K562 (cell line): ENCODE measurements around the gene MAML3.

ENCODE experiments used
- ARID3B ChIP-seq: fragments of 250-450 bp; sonication (Bioruptor Pico); IDR thresholded peaks from 2 replicates; pipeline ENCODE4 v1.4.0; 2020; ENCODE audit warnings: borderline replicate concordance
- CHCHD3 ChIP-seq: fragments of 250-450 bp; sonication (Bioruptor Pico); IDR thresholded peaks from 2 replicates; pipeline ENCODE4 v2.1.2; 2022; ENCODE audit warnings: mild to moderate bottlenecking
- CHD2 ChIP-seq: IDR thresholded peaks from 2 replicates; pipeline ENCODE4 v1.6.1; 2011; ENCODE audit warnings: low read depth, low read length
- CTCF ChIP-seq, 3 experiments: IDR thresholded peaks in 2 of 3; conservative IDR thresholded peaks in 1 of 3; 2 replicates each; pipeline ENCODE4 v1.5.1; 2011 to 2012; ENCODE audit warnings: low read length in 3 of 3, mild to moderate bottlenecking in 3 of 3, control low read depth in 2 of 3, improper control_type of control experiment in 1 of 3, inconsistent platforms in 1 of 3, low read depth in 1 of 3, mixed read lengths in 1 of 3, moderate library complexity in 1 of 3; ENCODE audit not compliant: insufficient read depth in 2 of 3
- E2F4 ChIP-seq: sonication (generic); formaldehyde crosslinking; IDR thresholded peaks from 2 replicates; pipeline ENCODE4 v1.8.0; 2022; ENCODE audit warnings: mild to moderate bottlenecking, low read depth, missing genetic modification reagents
- EZH2 ChIP-seq: IDR thresholded peaks from 2 replicates; pipeline ENCODE4 v1.6.1; 2012; ENCODE audit warnings: low read depth, mild to moderate bottlenecking, inconsistent platforms, low read length, borderline replicate concordance
- FOXA1 ChIP-seq: fragments of 450-650 bp; IDR thresholded peaks from 2 replicates; pipeline ENCODE4 v1.6.1; 2016; ENCODE audit warnings: mild to moderate bottlenecking, borderline replicate concordance
- FOXJ3 ChIP-seq: sonication (generic); formaldehyde crosslinking; IDR thresholded peaks from 2 replicates; pipeline ENCODE4 v1.4.0; 2020; ENCODE audit warnings: mild to moderate bottlenecking, missing genetic modification reagents
- MAX ChIP-seq: sonication (generic); formaldehyde crosslinking; IDR thresholded peaks from 2 replicates; pipeline ENCODE4 v1.9.0; 2022; ENCODE audit warnings: mild to moderate bottlenecking, missing genetic modification reagents
- MECOM ChIP-seq: fragments of 250-450 bp; sonication (Bioruptor Pico); IDR thresholded peaks from 2 replicates; pipeline ENCODE4 v1.8.0; 2022; ENCODE audit warnings: inconsistent platforms
- RAD21 ChIP-seq, 2 experiments: fragments of 250-450 bp in 1 of 2; fragments of 450-650 bp in 1 of 2; sonication (Bioruptor Pico) in 1 of 2; formaldehyde crosslinking in 1 of 2; IDR thresholded peaks in 1 of 2; conservative IDR thresholded peaks in 1 of 2; 2 replicates each; pipeline versions ENCODE4 v1.4.0 to v1.8.0; 2020 to 2022; ENCODE audit warnings: mild to moderate bottlenecking in 2 of 2, moderate library complexity in 1 of 2
- SIX5 ChIP-seq, 2 experiments: IDR thresholded peaks; 2 replicates each; pipeline ENCODE4 v1.6.1; 2011; ENCODE audit warnings: low read length in 2 of 2, borderline replicate concordance in 1 of 2, low read depth in 1 of 2, mild to moderate bottlenecking in 1 of 2, moderate library complexity in 1 of 2; ENCODE audit not compliant: insufficient read depth in 1 of 2
- SP2 ChIP-seq: IDR thresholded peaks from 2 replicates; pipeline ENCODE4 v1.6.1; 2011; ENCODE audit warnings: mild to moderate bottlenecking, low read depth, low read length, moderate library complexity; ENCODE audit not compliant: poor library complexity, severe bottlenecking; ENCODE audit errors: extremely low read depth
- ZBTB26 ChIP-seq: fragments of 450-650 bp; formaldehyde crosslinking; IDR thresholded peaks from 2 replicates; pipeline ENCODE4 v1.4.0; 2022; ENCODE audit warnings: missing genetic modification characterization

- TF ChIP-seq SIX5 (IDR thresholded peaks at IDR 0.05; ENCODE audit: borderline replicate concordance in 1 of 2, insufficient read depth in 1 of 2, low read depth in 1 of 2, low read length in 2 of 2) (no peak), CHCHD3 (CRISPR knock-in tag) (no peak), FOXA1 (no peak), CHD2 (no peak), CTCF (IDR thresholded peaks at IDR 0.05 in 2 of 3, conservative IDR thresholded peaks at IDR 0.05 in 1 of 3; ENCODE audit: insufficient read depth in 2 of 3, low read depth in 1 of 3, low read length in 3 of 3) (no peak), EZH2 (no peak), ZBTB26 (CRISPR knock-in tag) (no peak), FOXJ3 (no peak), E2F4 (CRISPR knock-in tag) (no peak), RAD21 (CRISPR knock-in tag; conservative IDR thresholded peaks at IDR 0.05 in 1 of 2, IDR thresholded peaks at IDR 0.05 in 1 of 2) (no peak), SP2 (no peak), MAX (CRISPR knock-in tag) (no peak), MECOM (CRISPR knock-in tag) (no peak), ARID3B (CRISPR knock-in tag) (no peak)
Observed at GRCh38 chr4:139746431-139747171, 407.4 kb downstream of the MAML3 start.
